22Rv1 (cell line): ENCODE results near the gene STK17B.

Experiments
- ZFX ChIP-seq: fragments of 450-650 bp; IDR thresholded peaks from 2 replicates; pipeline ENCODE4 v1.6.1; 2017; ENCODE audit warnings: antibody characterized with exemption, borderline replicate concordance
- TF ChIP-seq, protein P1 (sequence below): fragments of 450-650 bp; IDR thresholded peaks from 2 replicates; pipeline ENCODE4 v1.5.1; 2017; ENCODE audit warnings: mild to moderate bottlenecking

DNA sequence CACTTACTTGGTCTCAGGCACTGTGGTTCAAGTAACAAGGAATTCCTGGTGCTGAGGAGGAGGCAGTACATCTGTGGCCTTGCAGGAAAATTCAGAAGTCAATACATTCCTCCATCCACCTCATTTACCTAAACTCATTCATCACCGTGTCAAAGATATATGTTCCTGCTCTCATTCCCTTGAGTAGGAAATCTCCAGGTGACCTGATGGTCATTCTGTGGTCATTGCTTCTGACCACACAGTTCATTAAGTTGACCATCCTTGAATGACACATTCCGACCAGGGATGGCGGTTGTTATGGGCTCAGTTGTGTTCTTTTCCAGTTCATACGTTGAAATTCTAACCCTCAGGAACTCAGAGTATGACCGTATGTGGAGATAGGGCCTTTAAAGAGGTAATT, 2.1 kb upstream of the STK17B start:
- TF ChIP-seq, protein P1, sequence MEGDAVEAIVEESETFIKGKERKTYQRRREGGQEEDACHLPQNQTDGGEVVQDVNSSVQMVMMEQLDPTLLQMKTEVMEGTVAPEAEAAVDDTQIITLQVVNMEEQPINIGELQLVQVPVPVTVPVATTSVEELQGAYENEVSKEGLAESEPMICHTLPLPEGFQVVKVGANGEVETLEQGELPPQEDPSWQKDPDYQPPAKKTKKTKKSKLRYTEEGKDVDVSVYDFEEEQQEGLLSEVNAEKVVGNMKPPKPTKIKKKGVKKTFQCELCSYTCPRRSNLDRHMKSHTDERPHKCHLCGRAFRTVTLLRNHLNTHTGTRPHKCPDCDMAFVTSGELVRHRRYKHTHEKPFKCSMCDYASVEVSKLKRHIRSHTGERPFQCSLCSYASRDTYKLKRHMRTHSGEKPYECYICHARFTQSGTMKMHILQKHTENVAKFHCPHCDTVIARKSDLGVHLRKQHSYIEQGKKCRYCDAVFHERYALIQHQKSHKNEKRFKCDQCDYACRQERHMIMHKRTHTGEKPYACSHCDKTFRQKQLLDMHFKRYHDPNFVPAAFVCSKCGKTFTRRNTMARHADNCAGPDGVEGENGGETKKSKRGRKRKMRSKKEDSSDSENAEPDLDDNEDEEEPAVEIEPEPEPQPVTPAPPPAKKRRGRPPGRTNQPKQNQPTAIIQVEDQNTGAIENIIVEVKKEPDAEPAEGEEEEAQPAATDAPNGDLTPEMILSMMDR = no peak
- TF ChIP-seq ZFX = no peak
